ENCODE measurements around the gene GNG12.

- TF ChIP-seq CTCF (conservative IDR thresholded peaks at IDR 0.05; ENCODE audit: low read length) = no peak
- TF ChIP-seq EZH2phosphoT487 (IDR thresholded peaks at IDR 0.05; ENCODE audit: borderline replicate concordance) = no peak
Observed at GRCh38 chr1:67676946-67677345, 156.3 kb downstream of the GNG12 start.
